GM21825 (cell line): ENCODE data around the gene CLSTN2.

Source experiments
- ATAC-seq: cut with Tn5 transposase; IDR thresholded peaks from one replicate; pipeline ENCODE4 v1.9.1; 2021; ENCODE audit warnings: mild to moderate bottlenecking, moderate library complexity; ENCODE audit not compliant: unreplicated experiment

CLSTN2 gene

GRCh38 chr3:140365872-140366697, 431.1 kb downstream of the CLSTN2 start:
- no peak for ATAC-seq

DNA sequence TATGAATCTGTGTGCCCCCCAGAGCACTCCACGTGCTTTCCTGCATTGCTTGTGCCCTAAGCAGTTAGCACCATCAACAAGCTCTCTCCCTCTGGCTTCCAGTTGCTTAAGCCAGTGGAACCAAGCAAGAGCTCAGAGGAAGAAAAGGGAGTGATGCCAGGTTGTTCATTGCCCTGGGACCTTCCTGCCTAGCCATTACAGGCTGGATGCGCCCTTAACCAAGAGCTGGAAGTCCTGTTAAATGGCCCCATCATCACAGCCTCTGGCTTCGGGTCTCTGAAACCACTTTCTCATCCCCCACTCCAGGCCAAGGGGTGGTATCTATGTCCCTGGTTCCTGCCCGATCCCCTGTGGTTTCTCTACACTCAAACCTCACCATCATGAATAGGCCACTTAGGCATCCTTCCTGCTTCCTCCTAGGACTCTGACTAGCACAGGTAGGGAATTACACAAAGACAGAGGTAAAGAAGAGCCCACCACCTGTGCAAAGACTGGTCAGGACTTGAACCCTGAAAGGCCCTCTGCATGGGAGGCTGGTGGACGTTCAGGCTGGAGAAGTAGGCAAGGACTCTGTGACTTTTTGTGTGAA, 433.3 kb downstream of the CLSTN2 start:
- no peak for ATAC-seq

GRCh38 chr3:140370686-140371085, 435.7 kb downstream of the CLSTN2 start:
- no peak for ATAC-seq

- no peak for ATAC-seq
Observed at GRCh38 chr3:140373234-140373633, 438.2 kb downstream of the CLSTN2 start.

- ATAC-seq = no peak
Observed at GRCh38 chr3:140375002-140375401, 440.0 kb downstream of the CLSTN2 start.

- no peak for ATAC-seq
Observed at GRCh38 chr3:140376136-140376889, 441.3 kb downstream of the CLSTN2 start.

DNA sequence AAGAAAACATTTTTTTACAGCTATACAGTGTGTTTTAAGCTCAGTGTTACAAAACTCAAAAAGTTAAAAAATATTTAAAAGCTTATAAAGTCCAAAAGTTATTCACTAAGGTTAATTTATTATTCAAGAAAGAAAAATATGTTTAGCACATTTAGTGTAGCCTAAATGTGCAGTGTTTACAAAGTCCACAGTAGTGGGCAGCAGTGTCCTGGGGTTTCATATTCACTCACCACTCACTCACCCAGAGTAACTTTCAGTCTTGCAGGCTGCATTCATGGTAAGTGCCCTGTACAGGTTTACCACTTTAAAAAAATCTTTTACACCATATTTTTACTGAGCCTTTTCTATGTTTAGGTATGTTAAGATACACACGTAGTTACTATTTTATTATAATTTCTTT, 442.7 kb downstream of the CLSTN2 start:
- ATAC-seq = no peak

GRCh38 chr3:140378571-140379340, 443.8 kb downstream of the CLSTN2 start:
- ATAC-seq = no peak

DNA sequence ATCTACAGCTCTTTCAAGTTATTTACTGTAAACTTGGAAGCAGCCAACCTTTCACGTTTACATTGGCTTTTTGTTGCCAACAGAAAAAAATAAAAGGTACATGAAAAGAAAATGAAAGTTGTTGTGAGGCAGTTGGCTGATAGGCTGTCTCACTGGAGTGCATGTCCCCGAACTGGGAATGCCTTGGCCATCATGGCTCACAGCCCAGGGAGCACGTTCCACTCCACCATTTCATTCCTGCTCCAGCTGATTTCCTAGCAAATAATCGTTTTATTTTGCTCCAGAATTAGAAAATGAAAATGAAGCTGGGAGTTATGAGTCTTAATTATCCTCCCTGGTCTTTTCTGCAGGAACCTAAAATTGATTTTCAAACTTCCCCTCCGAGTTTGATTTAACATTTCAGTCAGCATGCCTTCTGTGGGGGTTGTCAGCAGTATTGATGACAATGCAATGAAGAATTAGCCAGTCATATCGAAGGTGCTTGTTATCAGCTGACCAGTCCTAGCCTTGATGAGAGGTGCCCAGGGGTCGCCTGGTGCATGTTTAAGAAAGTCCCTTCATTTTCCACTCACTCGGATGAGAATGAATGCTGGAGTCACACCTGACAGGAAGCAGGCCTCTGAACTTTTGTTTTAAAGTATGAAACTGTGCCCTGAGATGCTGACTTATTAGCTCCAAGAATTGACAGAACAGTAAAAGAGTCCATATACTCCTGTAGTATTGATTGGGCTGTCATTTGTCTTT, 449.2 kb downstream of the CLSTN2 start:
- ATAC-seq = no peak

GRCh38 chr3:140384876-140385275, 449.9 kb downstream of the CLSTN2 start:
- no peak for ATAC-seq

- no peak for ATAC-seq
Observed at GRCh38 chr3:140386357-140387100, 451.5 kb downstream of the CLSTN2 start.

GRCh38 chr3:140387244-140387643, 452.3 kb downstream of the CLSTN2 start:
- ATAC-seq = no peak

DNA sequence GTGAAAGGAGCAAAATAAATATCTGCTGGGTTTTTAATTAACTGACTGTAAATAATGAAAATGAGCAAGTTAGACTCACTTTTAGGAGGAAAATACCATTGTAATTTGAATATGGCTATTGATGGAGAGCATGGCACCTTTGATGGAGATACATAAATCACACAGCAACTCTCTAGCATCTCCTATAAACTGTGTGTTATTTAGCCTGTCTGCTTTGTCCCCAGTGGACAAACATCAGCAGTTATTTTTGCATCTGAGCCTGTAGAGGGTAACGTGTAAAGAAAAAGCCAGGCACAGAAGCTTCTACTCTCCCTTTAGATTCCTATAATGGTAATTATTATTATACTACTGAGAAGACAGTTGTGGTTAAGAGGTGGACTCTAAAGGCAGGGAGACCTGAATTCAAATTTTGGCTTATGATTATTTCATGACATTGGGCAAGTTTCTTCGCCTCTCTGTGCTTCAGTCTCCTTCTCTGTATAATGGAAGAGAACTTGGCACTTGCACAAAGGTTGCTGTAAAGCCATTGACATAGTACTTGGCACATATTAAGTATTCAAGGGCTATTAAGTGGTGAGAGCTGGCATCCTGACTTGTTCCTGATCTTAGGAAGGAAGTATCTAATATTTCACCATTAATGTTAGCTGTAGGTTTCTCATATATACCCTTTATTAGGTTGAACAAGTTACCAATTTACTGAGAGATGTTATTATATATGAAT, 453.4 kb downstream of the CLSTN2 start:
- no peak for ATAC-seq

DNA sequence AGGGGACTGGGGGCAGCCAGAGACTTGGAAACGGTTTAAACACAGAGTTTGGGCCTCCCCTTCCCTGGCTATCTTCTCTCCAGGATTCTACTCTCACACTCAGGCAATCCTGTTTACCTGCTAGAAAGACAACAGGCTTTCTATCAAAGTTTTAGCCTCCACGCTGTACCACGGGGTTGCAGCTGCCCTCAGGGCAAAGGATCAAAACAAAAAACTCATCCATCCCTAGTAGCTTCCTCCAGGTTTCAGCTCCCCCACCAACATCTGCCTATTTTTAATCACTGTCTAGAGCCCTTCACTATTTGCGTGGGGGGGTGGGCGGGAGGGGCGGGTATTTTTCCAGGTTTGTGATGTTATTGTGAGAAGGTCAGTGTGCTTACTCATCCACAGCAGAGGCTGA, 456.1 kb downstream of the CLSTN2 start:
- ATAC-seq = no peak

- no peak for ATAC-seq
Observed at GRCh38 chr3:140394488-140395133, 459.6 kb downstream of the CLSTN2 start.

- ATAC-seq = no peak
Observed at GRCh38 chr3:140395134-140396075, 460.4 kb downstream of the CLSTN2 start.

DNA sequence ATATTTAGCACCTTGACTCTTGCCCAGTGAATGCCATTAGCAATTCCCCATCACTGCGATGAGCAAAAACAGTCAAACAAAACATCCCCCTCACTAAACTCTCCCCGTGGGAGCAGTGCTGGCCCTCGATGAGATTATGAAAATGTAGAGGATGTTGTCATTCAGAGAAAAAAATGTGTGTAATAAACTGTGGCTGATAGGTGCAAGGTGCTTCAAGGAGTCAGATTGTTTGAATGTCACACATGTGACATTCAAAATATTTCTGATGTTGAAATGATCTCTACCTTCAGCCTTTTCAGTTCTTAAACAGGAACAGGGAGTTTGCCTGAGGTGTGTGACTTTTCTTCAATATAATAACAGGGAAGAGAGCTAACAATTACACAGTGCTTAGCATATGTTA, 461.1 kb downstream of the CLSTN2 start:
- no peak for ATAC-seq
